ENCODE measurements around the gene AMPD3. TPM values are rescaled to one million over a fixed set of nuclear protein-coding genes. Genes with fewer than 3 reads are reported as not detected.

AMPD3 gene
- total and polyA plus RNA-seq, 2 donors (not counting 3 experiments of a cell fraction or from before 2014, with no cell fraction given): 1.4 to 2.5 TPM

GRCh38 chr11:10407749-10408685, 47.0 kb upstream of the AMPD3 start:
- Histone ChIP-seq H3K9me3 (replicated peaks; ENCODE audit: control insufficient read depth, insufficient read depth, low read length) (no peaks in the 10 kb centered on the region), H3K4me3 (replicated peaks in 1 of 3; ENCODE audit: insufficient read depth in 1 of 3, low read depth in 1 of 3, low read length in 3 of 3) (no peak overlapping the region), H3K79me2 (ENCODE audit: control insufficient read depth, insufficient read depth, low read length) (no peaks in the 10 kb centered on the region), H3K4me2 (ENCODE audit: insufficient read depth, low read length) (no peak overlapping the region), H3K4me1 (ENCODE audit: control insufficient read depth, extremely low read depth, insufficient read depth, low read length) (peaks cover 19% of the 10 kb centered on the region), H2AFZ (ENCODE audit: low read depth, low read length) (no peak overlapping the region), H3K27ac (ENCODE audit: insufficient read depth, low read depth, low read length) (no peak overlapping the region), H3K9me1 (replicated peaks; ENCODE audit: control insufficient read depth, extremely low read depth, insufficient read depth, low read length) (no peaks in the 10 kb centered on the region), H3K36me3 (ENCODE audit: control insufficient read depth in 2 of 2, extremely low read depth in 1 of 2, insufficient read depth in 2 of 2, low read length in 2 of 2) (no peaks in the 10 kb centered on the region), H3K27me3 (ENCODE audit: control insufficient read depth in 2 of 2, insufficient read depth in 2 of 2, low read length in 2 of 2) (no peaks in the 10 kb centered on the region), H3K9ac (replicated peaks; ENCODE audit: extremely low read depth, insufficient read depth, low read length) (no peak overlapping the region), H4K20me1 (replicated peaks; ENCODE audit: control insufficient read depth, extremely low read depth, insufficient read depth, low read length) (no peaks in the 10 kb centered on the region)
- TF ChIP-seq MYC (IDR thresholded peaks at IDR 0.05; ENCODE audit: low read depth, low read length): no peak
- TF ChIP-seq MAX (IDR thresholded peaks at IDR 0.05; ENCODE audit: insufficient read depth, insufficient read length): no peak
- TF ChIP-seq EZH2 (IDR thresholded peaks at IDR 0.05; ENCODE audit: borderline replicate concordance, low read depth, low read length, severe bottlenecking): no peak
- no peak for TF ChIP-seq POLR2A (IDR thresholded peaks at IDR 0.05; ENCODE audit: low read depth, low read length)
- no peak for TF ChIP-seq POLR2AphosphoS5 (IDR thresholded peaks at IDR 0.05; ENCODE audit: insufficient read depth, low read depth, low read length)
- no peak for TF ChIP-seq GATA2 (IDR thresholded peaks at IDR 0.05; ENCODE audit: insufficient read depth, insufficient read length, low read depth, low read length)
- TF ChIP-seq FOS (IDR thresholded peaks at IDR 0.05; ENCODE audit: borderline replicate concordance, insufficient read depth, low read length): no peak
- TF ChIP-seq JUN (IDR thresholded peaks at IDR 0.05; ENCODE audit: borderline replicate concordance, insufficient read depth, insufficient read length, low read depth): no peak
- TF ChIP-seq CTCF (IDR thresholded peaks at IDR 0.05; ENCODE audit: extremely low read depth in 1 of 2, insufficient read depth in 1 of 2, low read depth in 1 of 2, low read length in 2 of 2): no peak
- ChIA-PET POLR2A (no interaction called here), CTCF (interaction anchor here (1.9 to 2.1 kb wide), 2 partner anchors 106 to 107 kb away, joined by 8 to 45 read pairs; no protein-coding TSS in a partner anchor)
- dilution Hi-C loops (cut with MboI; ENCODE audit: extremely low pct_ligation_motif_present, low sequenced_read_pairs) (no loop called here), intact Hi-C loops (cut with micrococcal nuclease) (loop anchor here (2.0 to 5.0 kb wide), 2 partner anchors 107 to 651 kb away; no protein-coding TSS in a partner anchor)
- DNase-seq (ENCODE audit: low read depth, low spot score) (no peak), FAIRE-seq (no peak)
- BruUV-seq (replicated peaks): no TSS peak

Data from endothelial cell of umbilical vein (primary cell).